ENCODE measurements around the gene AURKAIP1. TPM values are rescaled to one million over a fixed set of nuclear protein-coding genes. Genes with fewer than 3 reads are reported as not detected.
"Not testable (repeated sequence)": the region's sequence is repeated elsewhere in the genome, so short reads cannot be mapped to it uniquely, and the experiment has no call there.

AURKAIP1 gene
- polyA plus RNA-seq, 3 donors from 2014 or later = 168 to 216 (median 190) TPM

DNA sequence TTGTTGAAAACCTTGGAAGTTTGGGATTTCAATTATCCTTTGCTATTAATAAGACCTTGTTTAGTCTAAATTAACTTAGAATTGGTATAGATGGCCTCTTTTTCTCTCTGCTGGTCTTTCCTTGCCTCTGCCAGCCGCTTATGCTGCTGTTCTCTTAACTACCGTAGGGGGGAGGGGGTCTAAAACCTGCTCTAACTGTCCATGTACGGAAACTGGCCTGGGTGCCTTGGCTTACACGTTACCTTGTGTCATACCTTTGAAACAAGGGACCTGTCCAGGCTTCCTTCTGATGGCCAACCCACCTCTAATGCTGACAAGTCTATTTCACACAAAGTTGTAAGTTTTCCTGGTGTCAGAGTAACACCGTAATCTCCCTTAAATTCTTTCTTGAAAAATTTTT is 42.4 kb upstream of the AURKAIP1 start:
- H3K4me1 Mint-ChIP-seq; DNase-seq; H3K9me3 Mint-ChIP-seq; H3K4me3 Mint-ChIP-seq; H3K36me3 Mint-ChIP-seq; H3K27ac Mint-ChIP-seq; H3K27me3 Mint-ChIP-seq (ENCODE audit: low read depth in 3 of 3): not testable (repeated sequence)

- H3K4me3 Mint-ChIP-seq = no peak overlapping the region
- H3K4me1 Mint-ChIP-seq = no peaks in the 10 kb centered on the region
- H3K9me3 Mint-ChIP-seq = peaks cover 0 to 2% (median 0%) of the 10 kb centered on the region in 6 donors
- no peaks in the 10 kb centered on the region for H3K36me3 Mint-ChIP-seq
- DNase-seq = no peak
- no peak overlapping the region for H3K27ac Mint-ChIP-seq
- peaks cover 0 to 6% (median 6%) of the 10 kb centered on the region in 3 donors for H3K27me3 Mint-ChIP-seq (ENCODE audit: low read depth in 3 of 3)
Observed at GRCh38 chr1:1415751-1416150, 40.7 kb upstream of the AURKAIP1 start.

DNA sequence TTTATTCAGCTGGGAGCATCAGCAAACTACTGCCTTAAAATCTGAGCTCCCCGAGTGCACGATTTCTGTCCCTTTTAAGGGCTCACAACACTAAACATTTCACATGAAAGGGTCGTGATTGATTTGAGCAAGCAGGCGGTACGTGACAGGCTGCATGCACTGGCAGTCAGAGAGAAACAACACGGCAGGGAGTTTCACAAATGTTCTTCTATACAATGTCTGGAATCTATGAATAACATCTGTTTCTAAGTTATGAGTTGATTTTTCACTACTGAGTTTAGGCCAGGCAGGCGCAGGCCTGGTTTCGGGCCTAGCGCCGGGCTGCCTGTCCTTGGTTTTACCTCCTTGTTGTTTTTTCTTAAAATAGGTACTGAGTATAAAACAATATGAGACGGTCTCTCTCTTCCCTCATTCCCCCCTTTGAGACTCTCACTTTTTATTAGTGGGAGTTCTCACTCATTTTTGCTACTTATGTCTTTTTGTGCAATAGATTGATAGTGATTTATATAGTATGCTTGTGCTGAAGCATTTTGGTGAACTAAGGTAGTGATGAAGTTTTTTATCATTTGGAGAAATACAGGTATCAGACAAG is 37.4 kb upstream of the AURKAIP1 start:
- H3K27me3 Mint-ChIP-seq (ENCODE audit: low read depth in 3 of 3); DNase-seq; H3K36me3 Mint-ChIP-seq; H3K9me3 Mint-ChIP-seq; H3K4me3 Mint-ChIP-seq; H3K27ac Mint-ChIP-seq: not testable (repeated sequence)
- peaks cover 7 to 11% of the 10 kb centered on the region in 2 donors for H3K4me1 Mint-ChIP-seq

DNA sequence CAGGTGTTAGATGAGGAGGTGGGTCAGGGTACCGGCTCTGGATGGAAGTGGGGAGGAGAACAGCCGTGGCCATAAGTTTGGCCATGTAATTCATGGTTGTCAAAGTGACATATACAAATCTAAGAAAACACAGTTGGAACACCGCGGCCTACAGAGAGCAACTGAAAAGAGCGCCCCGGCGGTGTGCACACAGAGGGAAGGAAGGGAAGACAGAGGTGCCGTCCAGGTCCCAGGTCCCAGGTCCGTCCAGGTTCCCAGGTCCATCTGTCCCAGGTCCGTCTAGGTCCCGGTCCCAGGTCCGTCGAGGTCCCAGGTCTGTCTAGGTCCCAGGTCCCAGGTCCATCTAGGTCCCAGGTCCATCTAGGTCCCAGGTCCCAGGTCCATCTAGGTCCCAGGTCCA is 36.6 kb upstream of the AURKAIP1 start:
- no peak for DNase-seq
- peaks cover 0 to 2% (median 0%) of the 10 kb centered on the region in 6 donors for H3K9me3 Mint-ChIP-seq
- H3K36me3 Mint-ChIP-seq = no peaks in the 10 kb centered on the region
- peaks cover 7 to 15% of the 10 kb centered on the region in 2 donors for H3K4me1 Mint-ChIP-seq
- no peak overlapping the region for H3K27ac Mint-ChIP-seq
- no peak overlapping the region for H3K4me3 Mint-ChIP-seq
- H3K27me3 Mint-ChIP-seq (ENCODE audit: low read depth in 3 of 3) = peaks cover 0 to 5% (median 5%) of the 10 kb centered on the region in 3 donors

- H3K27ac Mint-ChIP-seq; H3K27me3 Mint-ChIP-seq (ENCODE audit: low read depth in 3 of 3); H3K9me3 Mint-ChIP-seq; DNase-seq; H3K36me3 Mint-ChIP-seq; H3K4me3 Mint-ChIP-seq: not testable (repeated sequence)
- peaks cover 20 to 27% of the 10 kb centered on the region in 2 donors for H3K4me1 Mint-ChIP-seq
Observed at GRCh38 chr1:1410238-1410637, 35.2 kb upstream of the AURKAIP1 start.

DNA sequence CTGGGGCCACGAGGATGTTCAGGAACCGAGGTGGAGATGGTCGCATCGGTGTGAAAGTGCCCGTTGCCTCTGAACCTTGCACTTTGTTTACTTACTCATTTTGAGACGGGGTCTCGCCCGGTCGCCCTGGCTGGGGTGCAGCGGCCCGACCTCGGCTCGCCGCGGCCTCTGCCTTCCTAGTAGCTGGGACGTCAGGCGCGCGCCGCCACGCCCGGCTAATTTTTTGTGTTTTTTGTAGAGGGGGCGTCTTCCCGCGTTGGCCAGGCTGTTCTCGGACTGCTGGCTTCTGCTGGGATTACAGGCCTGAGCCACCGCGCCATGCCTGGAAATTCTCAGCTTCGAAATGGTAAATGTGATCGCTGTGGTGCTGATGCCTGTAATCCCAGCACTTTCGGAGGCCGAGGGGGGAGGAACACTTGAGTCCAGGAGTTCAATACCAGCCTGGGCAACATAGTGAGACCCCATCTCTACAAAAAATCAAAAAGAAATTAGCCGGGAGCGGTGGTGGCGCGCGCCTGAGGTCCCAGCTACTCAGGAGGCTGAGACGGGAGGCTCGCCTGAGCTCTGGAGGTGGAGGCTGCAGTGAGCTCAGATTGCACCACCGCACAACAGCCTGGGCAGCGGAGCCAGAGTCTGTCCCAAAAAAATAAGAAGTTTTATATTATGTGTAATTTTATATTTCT is 32.8 kb upstream of the AURKAIP1 start:
- Mint-ChIP-seq H3K4me1 (peaks cover 26 to 33% of the 10 kb centered on the region in 2 donors), H3K27ac (peak overlapping the region; percentile 70 to 89 (median 82))
- no peak for DNase-seq

DNA sequence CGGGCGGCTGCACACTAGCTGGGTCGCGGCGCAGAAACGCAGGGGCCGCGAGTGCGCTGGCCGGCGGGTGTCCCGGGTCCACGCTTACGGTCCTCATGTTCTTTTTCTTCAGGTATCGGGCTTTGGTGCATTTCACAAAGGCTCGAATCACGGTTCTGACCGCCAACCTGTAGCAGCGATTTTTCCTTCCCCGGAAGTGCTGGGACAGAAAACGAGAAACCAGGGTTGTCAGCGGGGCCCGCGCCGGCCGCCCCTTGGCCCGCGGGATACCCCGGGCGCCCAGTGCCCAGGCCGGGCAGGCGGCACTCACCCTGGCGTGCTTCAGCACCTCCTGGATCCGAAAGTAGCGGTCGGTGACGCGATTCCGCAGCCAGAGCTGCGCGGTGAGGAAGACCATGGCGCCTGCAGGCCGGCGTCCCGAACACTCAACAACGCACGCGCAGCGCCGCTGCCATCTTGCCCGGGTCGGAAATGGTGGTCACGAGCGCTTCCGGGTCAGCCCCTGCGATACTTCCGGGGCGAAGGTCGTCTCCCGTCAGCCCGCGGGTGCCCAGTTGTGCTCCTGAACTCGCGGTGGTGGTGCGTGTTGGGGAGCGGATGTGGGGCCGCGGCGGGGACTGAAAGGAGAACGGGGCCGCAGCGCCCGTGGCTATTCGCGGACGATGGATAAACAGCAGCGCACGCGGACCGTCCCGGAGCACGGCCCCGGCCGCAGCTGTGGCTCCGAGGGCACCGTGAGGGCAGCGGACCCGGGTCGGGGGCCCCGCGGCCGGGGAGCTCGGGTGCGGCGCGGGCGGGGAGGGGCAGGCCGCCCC is 32.0 kb upstream of the AURKAIP1 start, which contains the start of gene MRPL20:
MRPL20 (minus strand) TSS at position 473 of the 815 bp plus-strand sequence; CDS start at position 397, 76 bp downstream.
- Mint-ChIP-seq H3K27me3 (ENCODE audit: low read depth in 3 of 3) (peaks cover 5 to 10% (median 5%) of the 10 kb centered on the region in 3 donors), H3K4me1 (peaks cover 26 to 36% of the 10 kb centered on the region in 2 donors), H3K4me3 (peak within 1 kb of the TSS; percentile 91 to 94 (median 93)), H3K36me3 (peaks cover 7 to 15% (median 9%) of the 10 kb centered on the region in 3 donors), H3K27ac (peak within 1 kb of the TSS; percentile 76 to 94 (median 91)), H3K9me3 (no peaks in the 10 kb centered on the region)
- DNase-seq = peak; percentile 95 to 96 (median 95)

More for the DNA sequence above, 32.8 kb upstream of the AURKAIP1 start:
- peaks cover 5 to 10% (median 7%) of the 10 kb centered on the region in 3 donors for H3K36me3 Mint-ChIP-seq
- H3K27me3 Mint-ChIP-seq (ENCODE audit: low read depth in 3 of 3) = peaks cover 5 to 9% (median 5%) of the 10 kb centered on the region in 3 donors
- peaks cover 0 to 2% (median 0%) of the 10 kb centered on the region in 6 donors for H3K9me3 Mint-ChIP-seq
- H3K4me3 Mint-ChIP-seq = peak overlapping the region; percentile 74 to 93 (median 93)

DNA sequence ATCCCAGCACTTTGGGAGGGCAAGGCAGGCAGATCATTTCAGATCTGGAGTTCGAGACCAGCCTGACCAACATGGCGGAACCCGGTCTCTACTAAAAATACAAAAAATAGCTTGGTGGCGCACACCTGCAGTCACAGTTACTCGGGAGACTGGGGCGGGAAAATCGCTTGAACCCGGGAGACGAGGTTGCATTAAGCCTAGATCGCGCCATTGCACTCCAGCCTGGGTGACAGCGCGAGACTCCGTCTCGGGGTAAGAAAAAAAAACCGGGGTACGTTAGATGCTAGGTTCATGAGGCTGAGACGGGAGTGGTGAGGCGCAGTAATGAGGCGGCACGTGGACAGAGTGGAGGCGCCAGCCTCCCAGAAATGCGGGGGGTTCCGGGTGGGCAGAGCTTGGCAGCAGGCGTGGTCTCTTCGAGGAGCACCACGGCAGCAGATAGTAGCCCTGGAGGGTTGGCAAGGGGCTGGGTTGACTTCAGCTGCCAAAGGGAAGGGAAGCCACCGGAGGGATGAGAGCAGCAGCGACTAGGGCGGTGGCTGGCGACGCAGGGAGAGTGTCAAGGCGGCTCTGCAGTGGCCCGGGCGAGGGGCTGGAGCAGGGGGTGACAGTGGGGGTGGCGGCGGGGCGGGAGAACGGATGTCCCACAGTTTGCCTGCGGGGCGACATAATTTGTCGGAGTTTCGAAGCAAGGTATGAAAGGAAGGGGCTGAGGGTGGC is 31.3 kb upstream of the AURKAIP1 start:
- Mint-ChIP-seq H3K9me3 (no peaks in the 10 kb centered on the region), H3K27ac (peak overlapping the region; percentile 52 to 93 (median 86)), H3K36me3 (peaks cover 7 to 21% (median 10%) of the 10 kb centered on the region in 3 donors), H3K4me1 (peaks cover 28 to 43% of the 10 kb centered on the region in 2 donors), H3K27me3 (ENCODE audit: low read depth in 3 of 3) (peaks cover 5 to 12% (median 7%) of the 10 kb centered on the region in 3 donors), H3K4me3 (peak overlapping the region; percentile 91 to 94 (median 93))
- no peak for DNase-seq

DNA sequence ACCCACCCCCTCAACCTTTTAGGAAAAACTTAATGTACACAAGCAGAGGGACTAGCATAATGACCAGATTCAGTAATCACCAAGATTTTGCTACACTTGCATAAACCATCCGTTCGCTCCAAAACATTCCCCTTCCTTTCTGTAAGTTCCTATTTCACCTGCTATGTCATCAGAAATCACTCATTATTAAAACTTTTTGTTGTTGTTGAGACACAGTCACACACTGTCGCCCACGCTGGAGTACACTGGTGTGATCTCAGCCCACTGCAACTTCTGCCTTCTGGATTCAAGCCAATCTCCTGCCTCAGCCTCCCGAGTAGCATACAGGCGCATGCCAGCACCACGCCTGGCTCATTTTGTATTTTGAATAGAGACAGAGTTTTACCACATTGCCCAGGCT is 28.6 kb upstream of the AURKAIP1 start:
- Mint-ChIP-seq H3K4me1 (peaks cover 47 to 59% of the 10 kb centered on the region in 2 donors), H3K9me3 (no peaks in the 10 kb centered on the region), H3K4me3 (peak overlapping the region in 3 of 5 donors; percentile 18 to 68 (median 56)), H3K27ac (peak overlapping the region in 4 of 6 donors; percentile 59 to 80 (median 67)), H3K27me3 (ENCODE audit: low read depth in 3 of 3) (peaks cover 12 to 18% (median 14%) of the 10 kb centered on the region in 3 donors), H3K36me3 (peaks cover 7 to 24% (median 10%) of the 10 kb centered on the region in 3 donors)
- no peak for DNase-seq

DNA sequence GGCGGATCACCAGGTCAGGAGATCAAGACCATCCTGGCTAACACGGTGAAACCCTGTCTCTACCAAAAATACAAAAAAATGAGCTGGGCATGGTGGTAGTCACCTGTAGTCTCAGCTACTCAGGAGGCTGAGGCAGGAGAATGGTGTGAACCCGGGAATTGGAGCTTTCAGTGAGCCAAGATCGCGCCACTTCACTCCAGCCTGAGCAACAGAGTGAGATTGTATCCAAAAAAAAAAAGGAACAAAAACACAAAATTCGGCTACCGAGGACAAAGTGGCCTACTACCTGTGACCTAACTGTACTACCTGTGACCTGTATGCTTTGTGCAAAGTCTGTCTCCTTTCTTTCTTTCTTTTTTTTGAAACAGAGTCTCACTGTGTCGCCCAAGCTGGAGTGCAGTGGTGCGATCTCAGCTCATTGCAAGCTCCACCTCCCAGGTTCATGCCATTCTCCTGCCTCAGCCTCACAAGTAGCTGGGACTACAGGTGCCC is 27.9 kb upstream of the AURKAIP1 start:
- DNase-seq, H3K9me3 Mint-ChIP-seq: not testable (repeated sequence)
- Mint-ChIP-seq H3K27me3 (ENCODE audit: low read depth in 3 of 3) (peaks cover 10 to 20% (median 13%) of the 10 kb centered on the region in 3 donors), H3K27ac (peak overlapping the region in 2 of 6 donors; percentile 23 to 69), H3K36me3 (peaks cover 7 to 24% (median 10%) of the 10 kb centered on the region in 3 donors), H3K4me3 (peak overlapping the region in 1 of 5 donors; percentile 68), H3K4me1 (peaks cover 46 to 60% of the 10 kb centered on the region in 2 donors)

- no peaks in the 10 kb centered on the region for H3K9me3 Mint-ChIP-seq
- peak overlapping the region in 5 of 6 donors; percentile 43 to 84 (median 77) for H3K27ac Mint-ChIP-seq
- DNase-seq = peak in 1 of 3 donors; percentile 27
- H3K4me3 Mint-ChIP-seq = peak overlapping the region; percentile 46 to 91 (median 59)
- peaks cover 10 to 20% (median 10%) of the 10 kb centered on the region in 3 donors for H3K27me3 Mint-ChIP-seq (ENCODE audit: low read depth in 3 of 3)
- H3K4me1 Mint-ChIP-seq = peaks cover 49 to 63% of the 10 kb centered on the region in 2 donors
- H3K36me3 Mint-ChIP-seq = peaks cover 7 to 24% (median 10%) of the 10 kb centered on the region in 3 donors
Observed at GRCh38 chr1:1402072-1402900, 27.3 kb upstream of the AURKAIP1 start.

DNA sequence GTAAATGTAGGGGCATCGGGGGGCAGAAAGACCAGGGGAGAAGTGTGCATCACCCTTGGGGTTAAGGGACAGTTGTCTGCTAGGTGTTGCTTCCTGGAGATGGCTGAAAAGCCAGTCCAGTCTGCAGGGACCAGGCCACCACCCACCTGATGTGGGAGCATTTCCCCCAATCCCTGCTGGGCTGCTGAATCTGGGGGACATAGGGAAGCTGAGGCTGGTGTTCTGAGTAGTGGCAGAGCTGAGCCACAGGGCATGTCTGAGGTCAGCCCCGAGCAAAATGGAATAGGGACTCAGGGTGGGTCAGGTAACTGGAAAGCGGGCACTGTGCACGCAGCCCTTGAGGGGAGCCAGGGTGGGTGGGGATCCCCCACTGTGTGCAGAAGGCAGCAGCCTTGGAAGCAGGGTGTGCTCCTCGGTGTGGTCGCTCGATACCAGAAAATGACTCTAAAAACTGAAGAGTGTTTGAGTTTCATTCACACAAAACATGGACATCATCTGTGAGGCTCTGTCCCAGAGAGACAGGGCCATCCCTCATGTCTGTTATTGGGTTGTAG is 26.5 kb upstream of the AURKAIP1 start:
- peak overlapping the region; percentile 46 to 91 (median 59) for H3K4me3 Mint-ChIP-seq
- peaks cover 49 to 59% of the 10 kb centered on the region in 2 donors for H3K4me1 Mint-ChIP-seq
- peak overlapping the region; percentile 69 to 95 (median 86) for H3K27ac Mint-ChIP-seq
- H3K9me3 Mint-ChIP-seq = no peaks in the 10 kb centered on the region
- H3K27me3 Mint-ChIP-seq (ENCODE audit: low read depth in 3 of 3) = peaks cover 7 to 20% (median 10%) of the 10 kb centered on the region in 3 donors
- DNase-seq = no peak
- peaks cover 7 to 24% (median 10%) of the 10 kb centered on the region in 3 donors for H3K36me3 Mint-ChIP-seq

All from immature natural killer cell (primary cell).